ENCODE data around the gene BCAS1.

DNA sequence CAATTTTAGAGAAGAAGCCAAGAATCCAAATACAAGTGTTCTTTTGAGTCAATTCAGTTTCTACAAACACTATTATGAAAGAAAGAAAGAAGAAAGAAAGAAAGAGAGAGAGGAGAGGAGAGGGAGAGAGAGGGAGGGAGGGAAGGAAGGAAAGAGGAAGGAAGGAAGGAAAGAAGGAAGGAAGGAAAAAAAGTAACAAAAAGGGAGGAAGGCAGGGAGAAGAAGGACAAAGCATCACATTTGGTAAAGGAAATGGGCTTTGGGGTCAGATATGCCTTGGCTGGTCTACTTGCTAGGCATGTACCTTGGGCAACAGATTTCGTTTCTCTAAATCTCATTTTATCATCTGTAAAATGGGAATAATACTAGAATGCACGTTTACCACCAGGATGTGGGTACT lies 49.4 kb upstream of the BCAS1 start:
- TF ChIP-seq CTCF (IDR thresholded peaks at IDR 0.05 in 8 of 11, conservative IDR thresholded peaks at IDR 0.05 in 3 of 11) = no peak
- TF ChIP-seq POLR2A (IDR thresholded peaks at IDR 0.05) = no peak
- TF ChIP-seq POLR2AphosphoS5 (IDR thresholded peaks at IDR 0.05) = no peak
